OCI-LY7 (cell line): Measurements from ENCODE around the gene KIF11.

Experiments used
- CTCF ChIP-seq: fragments of 200-600 bp; sonication (generic); conservative IDR thresholded peaks from 2 replicates; pipeline ENCODE4 v1.5.1; 2014; ENCODE audit warnings: mild to moderate bottlenecking, antibody characterized with exemption, low read length, moderate library complexity, mixed read lengths
- EZH2phosphoT487 ChIP-seq: fragments of 200-600 bp; sonication (generic); IDR thresholded peaks from 2 replicates; pipeline ENCODE4 v1.6.1; 2018; ENCODE audit warnings: low read depth, borderline replicate concordance, mild to moderate bottlenecking, mixed run types, antibody characterized with exemption, low read length, moderate library complexity, mixed read lengths

- no peak for TF ChIP-seq CTCF
- no peak for TF ChIP-seq EZH2phosphoT487
These were observed 17.0 kb upstream of the KIF11 start for GRCh38 chr10:92575961-92576360.
